NCI-H446 treated with DMSO at 0.1 percent for 48 hours (cell line): ENCODE measurements around the gene EZH2.

Experiments
- DNase-seq: peaks from one replicate; lab custom pipeline; 2025; lab: John Stamatoyannopoulos, UW

The EZH2 gene

DNA sequence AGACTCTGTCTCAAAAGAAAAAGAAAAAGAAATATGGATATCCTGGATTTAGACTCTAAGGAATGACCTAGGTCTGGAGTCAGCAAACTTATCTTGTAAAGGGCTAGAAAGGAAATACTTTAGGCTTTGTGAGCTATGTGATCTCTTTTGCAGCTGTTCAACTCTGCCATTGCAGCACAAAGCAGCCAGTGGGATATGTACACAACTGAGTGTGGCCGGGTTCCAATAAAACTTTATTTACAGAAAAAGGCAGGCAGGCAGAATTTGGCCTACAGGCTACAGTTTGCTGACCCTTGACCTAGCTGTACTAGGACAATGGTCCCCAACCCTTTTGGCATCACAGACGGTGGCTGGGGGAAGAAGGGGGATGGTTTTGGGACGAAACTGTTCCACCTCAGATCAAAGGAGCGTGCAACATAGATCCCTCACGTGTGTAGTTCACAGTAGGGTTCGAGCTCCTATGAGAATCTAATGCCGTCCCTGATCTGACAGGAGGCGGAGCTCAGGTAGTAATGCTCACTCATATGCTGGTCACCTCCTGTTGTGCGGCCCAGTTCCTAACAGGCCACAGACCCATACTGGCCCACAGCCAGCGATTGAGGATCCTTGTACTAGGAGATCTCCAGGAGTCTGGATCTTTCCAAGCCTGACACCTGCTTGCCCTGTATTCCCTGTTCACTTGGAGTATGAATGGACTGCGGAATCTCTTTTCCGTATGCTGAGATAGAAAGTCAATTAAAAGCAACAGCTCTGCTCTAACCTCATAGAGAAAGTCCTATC, 122.4 kb downstream of the EZH2 start:
- no peak for DNase-seq
